GM12878 (cell line): Measurements from ENCODE around the gene ADGRB2. TPM values are rescaled to one million over a fixed set of nuclear protein-coding genes. Genes with fewer than 3 reads are reported as not detected.

Experiments
- ATAC-seq: fragments of 200-7000 bp; cut with Tn5 transposase; 3 replicates; pipeline ENCODE4 v1.9.1; 2020; ENCODE audit warnings: mild to moderate bottlenecking, moderate library complexity
- BruUV-seq: library from RNA; stranded (reverse); fragments of 400-500 nt; replicated peaks from 2 replicates; lab custom pipeline; 2021; lab: Mats Ljungman, UMichigan
- CTCF ChIA-PET: fragments of 300-600 bp; sonication (Branson Sonifier 250); formaldehyde crosslinking; extraction: SDS; loops from one replicate; lab custom pipeline; 2021; ENCODE audit warnings: inconsistent platforms; lab: Yijun Ruan, JAX
- POLR2A ChIA-PET: fragments of 350-600 bp; formaldehyde crosslinking; extraction: SDS; loops from one replicate; lab custom pipeline; 2021; ENCODE audit warnings: inconsistent platforms; lab: Charles Lee
- RAD21 ChIA-PET: fragments of 300-600 bp; sonication (Branson Sonifier 250); formaldehyde crosslinking; loops from one replicate; lab custom pipeline; 2023; ENCODE audit warnings: antibody characterized with exemption; ENCODE audit not compliant: unreplicated experiment; lab: Charles Lee
- SMC1A ChIA-PET: fragments of 300-600 bp; sonication (Branson Sonifier 250); formaldehyde crosslinking; loops from one replicate; lab custom pipeline; 2023; ENCODE audit not compliant: unreplicated experiment, uncharacterized antibody; lab: Charles Lee
- DNase-seq: peaks from one replicate; pipeline ENCODE4 v3.0.0-alpha.2; 2011; ENCODE audit warnings: low read depth, low spot score
- FAIRE-seq: peaks from 3 replicates; lab custom pipeline; 2011; peaks lifted over from hg19 to GRCh38; lab: Jason Lieb, UNC
- H2AFZ ChIP-seq: 2 replicates; pipeline ENCODE4 v1.6.0; 2011; ENCODE audit warnings: low read depth, low read length, control low read depth; ENCODE audit not compliant: control insufficient read depth
- H3K27ac ChIP-seq: 2 replicates; pipeline ENCODE4 v1.5.1; 2011; ENCODE audit warnings: control low read depth; ENCODE audit not compliant: control insufficient read depth, insufficient read depth
- H3K27me3 ChIP-seq, 2 experiments: replicated peaks in 1 of 2; 2 replicates each; pipeline versions ENCODE4 v1.6.0 to v1.6.1; 2011; ENCODE audit warnings: low read length in 1 of 2; ENCODE audit not compliant: control insufficient read depth in 2 of 2, insufficient read depth in 2 of 2
- H3K36me3 ChIP-seq, 2 experiments: 2 replicates each; pipeline ENCODE4 v1.5.1; 2011; ENCODE audit warnings: low read length in 1 of 2; ENCODE audit not compliant: control insufficient read depth in 2 of 2, insufficient read depth in 2 of 2
- H3K4me1 ChIP-seq: 2 replicates; pipeline ENCODE4 v1.6.1; 2011; ENCODE audit warnings: mild to moderate bottlenecking, low read length, moderate library complexity, mixed read lengths; ENCODE audit not compliant: control insufficient read depth, insufficient read depth
- H3K4me2 ChIP-seq: 2 replicates; pipeline ENCODE4 v1.6.0; 2011; ENCODE audit warnings: control low read depth; ENCODE audit not compliant: control insufficient read depth, insufficient read depth
- H3K4me3 ChIP-seq: fragments of 200-600 bp; sonication (generic); 2 replicates; pipeline ENCODE4 v1.5.1; 2016
- H3K79me2 ChIP-seq: 2 replicates; pipeline ENCODE4 v1.6.0; 2011; ENCODE audit warnings: low read length; ENCODE audit not compliant: control insufficient read depth, insufficient read depth
- H3K9ac ChIP-seq: 2 replicates; pipeline ENCODE4 v1.8.0; 2011; ENCODE audit warnings: low read length, control low read depth, mixed read lengths; ENCODE audit not compliant: control insufficient read depth, insufficient read depth
- H3K9me3 ChIP-seq: replicated peaks from 3 replicates; pipeline ENCODE4 v1.5.1; 2011; ENCODE audit warnings: mild to moderate bottlenecking, low read length; ENCODE audit not compliant: control insufficient read depth, insufficient read depth
- H4K20me1 ChIP-seq: 2 replicates; pipeline ENCODE4 v1.6.0; 2011; ENCODE audit not compliant: control insufficient read depth, insufficient read depth
- CBFB ChIP-seq: IDR thresholded peaks from 2 replicates; pipeline ENCODE4 v1.6.1; 2016; ENCODE audit warnings: antibody characterized with exemption, low read depth
- CBX3 ChIP-seq: fragments of 200-600 bp; sonication (generic); IDR thresholded peaks from 2 replicates; pipeline ENCODE4 v1.6.1; 2016; ENCODE audit warnings: low read depth, borderline replicate concordance
- HDAC2 ChIP-seq: fragments of 200-600 bp; sonication (generic); IDR thresholded peaks from 2 replicates; pipeline ENCODE4 v1.6.1; 2017
- MEF2A ChIP-seq: IDR thresholded peaks from 2 replicates; pipeline ENCODE4 v1.6.1; 2011; ENCODE audit warnings: low read depth, mild to moderate bottlenecking, low read length, moderate library complexity; ENCODE audit not compliant: insufficient read depth
- SMARCA5 ChIP-seq: fragments of 450-650 bp; IDR thresholded peaks from 2 replicates; pipeline ENCODE4 v1.6.1; 2017; ENCODE audit warnings: mild to moderate bottlenecking
- SMC3 ChIP-seq: IDR thresholded peaks from 2 replicates; pipeline ENCODE4 v1.6.1; 2011; ENCODE audit warnings: low read length, improper control_type of control experiment, borderline replicate concordance
- TBL1XR1 ChIP-seq: IDR thresholded peaks from 2 replicates; pipeline ENCODE4 v1.6.1; 2012; ENCODE audit warnings: low read depth, low read length, improper control_type of control experiment
- YBX1 ChIP-seq: fragments of 450-650 bp; IDR thresholded peaks from 2 replicates; pipeline ENCODE4 v1.6.1; 2016; ENCODE audit warnings: antibody characterized with exemption
- YY1 ChIP-seq: IDR thresholded peaks from 2 replicates; pipeline ENCODE4 v1.6.1; 2011; ENCODE audit warnings: low read depth, mild to moderate bottlenecking, low read length
- ZNF384 ChIP-seq: IDR thresholded peaks from 2 replicates; pipeline ENCODE4 v1.6.1; 2012; ENCODE audit warnings: low read depth, mild to moderate bottlenecking, low read length, improper control_type of control experiment, borderline replicate concordance
- WGBS: methylation state at CpG from one replicate; pipeline ENCODE4 v1.1.6; 2016; ENCODE audit warnings: low lambda C conversion rate; ENCODE audit not compliant: insufficient replicate concordance, insufficient coverage; ENCODE audit errors: missing lambda C conversion rate; 5-methylcytosine and 5-hydroxymethylcytosine counted together
- in situ Hi-C: fragments of 300-500 bp; cut with MboI; formaldehyde crosslinking; loops from 9 replicates; pipeline ENCODE4 v1.14.3; 2018; ENCODE audit warnings: mixed read lengths
- intact Hi-C: fragments of 100-400 bp; cut with micrococcal nuclease; formaldehyde crosslinking; loops from one replicate; pipeline ENCODE4 v1.14.2; 2022; ENCODE audit not compliant: unreplicated experiment
- polyA plus RNA-seq, 11 experiments: library from polyadenylated mRNA; depleted of rRNA in 4 of 11; unstranded in 6 of 11; stranded (reverse) in 5 of 11; fragments of >200 nt; fragmentation: Nextera tagmentation in 4 of 11; fragmentation: Illumina TruSeq in 1 of 11; extraction: Ambion mirVana in 4 of 11; extraction: Trizol in 1 of 11; gene quantifications; 1 replicate in 1 of 11; 2 replicates in 10 of 11; pipeline versions ENCODE4 v1.2.1 to v1.2.3, GENCODE V29; 2011 to 2016; ENCODE audit warnings: inconsistent platforms in 2 of 11, missing spikeins in 2 of 11, low read depth in 1 of 11
- total RNA-seq, 4 experiments: library from RNA; depleted of rRNA in 3 of 4; stranded (reverse); fragments of >200 nt in 3 of 4; fragmentation: Illumina TruSeq in 1 of 4; extraction: Trizol in 1 of 4; gene quantifications; 2 replicates each; pipeline versions ENCODE4 v1.2.1 to v1.2.3, GENCODE V29; 2013 to 2021
- TF ChIP-seq, protein P1 (sequence below): fragments of 450-650 bp; IDR thresholded peaks from 2 replicates; pipeline ENCODE4 v1.6.1; 2017; ENCODE audit warnings: mild to moderate bottlenecking
- TF ChIP-seq, protein P2 (sequence below): IDR thresholded peaks from 2 replicates; pipeline ENCODE4 v1.6.1; 2012; ENCODE audit warnings: low read length, inconsistent platforms
- TF ChIP-seq, protein P3 (sequence below): fragments of 150-350 bp; IDR thresholded peaks from 2 replicates; pipeline ENCODE4 v1.6.1; 2016; ENCODE audit warnings: low read depth, low read length

Gene ADGRB2
- total and polyA plus RNA-seq, 10 of the 15 experiments (the other 5 are each of a cell fraction or from before 2014, with no cell fraction given): 0.11 to 0.33 (median 0.18) TPM; not detected in 4

DNA sequence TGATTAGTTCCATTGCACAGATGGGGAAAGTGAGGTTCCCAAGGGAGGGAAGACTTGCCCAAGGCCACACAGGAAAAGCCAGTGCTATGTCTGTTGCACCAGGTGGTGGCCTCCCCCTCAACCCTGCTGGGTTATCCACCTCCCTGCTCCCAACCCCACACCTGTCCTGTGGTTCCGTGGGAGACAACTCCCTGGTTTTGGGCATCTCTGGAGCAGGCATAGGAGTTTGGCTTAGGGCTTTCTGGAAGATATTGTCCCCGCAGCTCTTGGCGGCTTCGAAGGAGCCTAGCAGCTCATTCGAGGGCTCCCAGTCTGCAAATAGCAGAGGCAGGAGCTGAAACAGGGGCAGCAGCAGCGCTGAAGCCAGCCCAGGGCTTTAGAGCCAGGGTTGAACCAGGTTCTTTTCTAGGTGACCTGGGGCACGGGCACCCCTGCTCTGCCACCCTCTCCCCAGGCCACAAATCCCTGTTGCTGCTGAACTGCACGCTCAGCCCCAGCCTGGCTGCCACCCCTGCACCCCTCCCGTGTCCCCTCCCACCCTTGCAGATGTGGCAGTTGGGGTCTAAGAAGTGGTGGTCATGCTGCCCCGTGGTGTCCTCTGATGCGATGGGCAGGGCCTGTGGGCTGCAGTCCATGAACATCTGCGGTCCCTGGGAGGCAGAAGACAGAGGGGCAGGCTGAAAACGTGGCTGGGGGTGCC, 29.6 kb upstream of the ADGRB2 start:
- 33% methylated on average over 13 of the region's 13 CpGs for WGBS
- DNase-seq (no peak), ATAC-seq (no peak), FAIRE-seq (no peak)
- Histone ChIP-seq H3K27me3 (peaks cover 0 to 2% of the 10 kb centered on the region in 2 experiments), H3K4me1 (no peaks in the 10 kb centered on the region), H2AFZ (no peak overlapping the region), H3K27ac (no peak overlapping the region), H4K20me1 (no peaks in the 10 kb centered on the region), H3K79me2 (no peaks in the 10 kb centered on the region), H3K9me3 (no peaks in the 10 kb centered on the region), H3K9ac (no peak overlapping the region), H3K4me2 (no peak overlapping the region), H3K4me3 (no peak overlapping the region), H3K36me3 (no peaks in the 10 kb centered on the region)
- no peak for TF ChIP-seq YY1
- TF ChIP-seq ZNF384: no peak
- TF ChIP-seq, protein P1, sequence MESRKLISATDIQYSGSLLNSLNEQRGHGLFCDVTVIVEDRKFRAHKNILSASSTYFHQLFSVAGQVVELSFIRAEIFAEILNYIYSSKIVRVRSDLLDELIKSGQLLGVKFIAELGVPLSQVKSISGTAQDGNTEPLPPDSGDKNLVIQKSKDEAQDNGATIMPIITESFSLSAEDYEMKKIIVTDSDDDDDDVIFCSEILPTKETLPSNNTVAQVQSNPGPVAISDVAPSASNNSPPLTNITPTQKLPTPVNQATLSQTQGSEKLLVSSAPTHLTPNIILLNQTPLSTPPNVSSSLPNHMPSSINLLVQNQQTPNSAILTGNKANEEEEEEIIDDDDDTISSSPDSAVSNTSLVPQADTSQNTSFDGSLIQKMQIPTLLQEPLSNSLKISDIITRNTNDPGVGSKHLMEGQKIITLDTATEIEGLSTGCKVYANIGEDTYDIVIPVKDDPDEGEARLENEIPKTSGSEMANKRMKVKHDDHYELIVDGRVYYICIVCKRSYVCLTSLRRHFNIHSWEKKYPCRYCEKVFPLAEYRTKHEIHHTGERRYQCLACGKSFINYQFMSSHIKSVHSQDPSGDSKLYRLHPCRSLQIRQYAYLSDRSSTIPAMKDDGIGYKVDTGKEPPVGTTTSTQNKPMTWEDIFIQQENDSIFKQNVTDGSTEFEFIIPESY: no peak
- TF ChIP-seq HDAC2: no peak
- no peak for TF ChIP-seq CBFB
- TF ChIP-seq, protein P2, sequence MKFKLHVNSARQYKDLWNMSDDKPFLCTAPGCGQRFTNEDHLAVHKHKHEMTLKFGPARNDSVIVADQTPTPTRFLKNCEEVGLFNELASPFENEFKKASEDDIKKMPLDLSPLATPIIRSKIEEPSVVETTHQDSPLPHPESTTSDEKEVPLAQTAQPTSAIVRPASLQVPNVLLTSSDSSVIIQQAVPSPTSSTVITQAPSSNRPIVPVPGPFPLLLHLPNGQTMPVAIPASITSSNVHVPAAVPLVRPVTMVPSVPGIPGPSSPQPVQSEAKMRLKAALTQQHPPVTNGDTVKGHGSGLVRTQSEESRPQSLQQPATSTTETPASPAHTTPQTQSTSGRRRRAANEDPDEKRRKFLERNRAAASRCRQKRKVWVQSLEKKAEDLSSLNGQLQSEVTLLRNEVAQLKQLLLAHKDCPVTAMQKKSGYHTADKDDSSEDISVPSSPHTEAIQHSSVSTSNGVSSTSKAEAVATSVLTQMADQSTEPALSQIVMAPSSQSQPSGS: no peak
- no peak for TF ChIP-seq SMARCA5
- TF ChIP-seq YBX1: no peak
- TF ChIP-seq CBX3: no peak
- no peak for TF ChIP-seq SMC3
- TF ChIP-seq, protein P3, sequence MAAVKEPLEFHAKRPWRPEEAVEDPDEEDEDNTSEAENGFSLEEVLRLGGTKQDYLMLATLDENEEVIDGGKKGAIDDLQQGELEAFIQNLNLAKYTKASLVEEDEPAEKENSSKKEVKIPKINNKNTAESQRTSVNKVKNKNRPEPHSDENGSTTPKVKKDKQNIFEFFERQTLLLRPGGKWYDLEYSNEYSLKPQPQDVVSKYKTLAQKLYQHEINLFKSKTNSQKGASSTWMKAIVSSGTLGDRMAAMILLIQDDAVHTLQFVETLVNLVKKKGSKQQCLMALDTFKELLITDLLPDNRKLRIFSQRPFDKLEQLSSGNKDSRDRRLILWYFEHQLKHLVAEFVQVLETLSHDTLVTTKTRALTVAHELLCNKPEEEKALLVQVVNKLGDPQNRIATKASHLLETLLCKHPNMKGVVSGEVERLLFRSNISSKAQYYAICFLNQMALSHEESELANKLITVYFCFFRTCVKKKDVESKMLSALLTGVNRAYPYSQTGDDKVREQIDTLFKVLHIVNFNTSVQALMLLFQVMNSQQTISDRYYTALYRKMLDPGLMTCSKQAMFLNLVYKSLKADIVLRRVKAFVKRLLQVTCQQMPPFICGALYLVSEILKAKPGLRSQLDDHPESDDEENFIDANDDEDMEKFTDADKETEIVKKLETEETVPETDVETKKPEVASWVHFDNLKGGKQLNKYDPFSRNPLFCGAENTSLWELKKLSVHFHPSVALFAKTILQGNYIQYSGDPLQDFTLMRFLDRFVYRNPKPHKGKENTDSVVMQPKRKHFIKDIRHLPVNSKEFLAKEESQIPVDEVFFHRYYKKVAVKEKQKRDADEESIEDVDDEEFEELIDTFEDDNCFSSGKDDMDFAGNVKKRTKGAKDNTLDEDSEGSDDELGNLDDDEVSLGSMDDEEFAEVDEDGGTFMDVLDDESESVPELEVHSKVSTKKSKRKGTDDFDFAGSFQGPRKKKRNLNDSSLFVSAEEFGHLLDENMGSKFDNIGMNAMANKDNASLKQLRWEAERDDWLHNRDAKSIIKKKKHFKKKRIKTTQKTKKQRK: no peak
- TF ChIP-seq TBL1XR1: no peak
- no peak for TF ChIP-seq MEF2A
- SMC1A ChIA-PET: no interaction called here
- RAD21 ChIA-PET: interaction anchor here (0.9 kb wide), 1 partner anchor 129 kb away, joined by 3 read pairs; no protein-coding TSS in a partner anchor
- intact Hi-C loops (no loop called here), in situ Hi-C loops (no loop called here)
- BruUV-seq: no TSS peak
- POLR2A ChIA-PET: no interaction called here
- CTCF ChIA-PET: interaction anchor here (0.7 to 1.8 kb wide), 2 partner anchors 10 to 169 kb away, joined by 3 to 5 read pairs; no protein-coding TSS in a partner anchor
